H9 (cell line): ENCODE data around the gene BCORL1. TPM values are rescaled to one million over a fixed set of nuclear protein-coding genes. Genes with fewer than 3 reads are reported as not detected.
A peak's percentile ranks its signal among the peaks of the same experiment; 100 is the strongest.

Source experiments
- DNase-seq: peaks from one replicate; pipeline ENCODE4 v3.0.0-alpha.2; 2017
- H2AFZ ChIP-seq: one replicate; pipeline ENCODE4 v1.6.1; 2013; ENCODE audit warnings: mild to moderate bottlenecking, low read length, control low read depth, moderate library complexity
- H2AK5ac ChIP-seq: 2 replicates; pipeline ENCODE4 v1.6.1; 2013; ENCODE audit warnings: low read length, control low read depth, mixed read lengths; ENCODE audit not compliant: insufficient read length
- H2BK120ac ChIP-seq: one replicate; pipeline ENCODE4 v1.6.1; 2013; ENCODE audit warnings: low read depth, mild to moderate bottlenecking, low read length, control low read depth, inconsistent platforms; ENCODE audit not compliant: poor library complexity, severe bottlenecking
- H2BK12ac ChIP-seq: 2 replicates; pipeline ENCODE4 v1.6.1; 2013; ENCODE audit warnings: low read length, control low read depth, mixed read lengths, low read depth; ENCODE audit not compliant: insufficient read length
- H2BK15ac ChIP-seq: 2 replicates; pipeline ENCODE4 v1.6.1; 2013; ENCODE audit warnings: low read depth, low read length, control low read depth
- H2BK20ac ChIP-seq: one replicate; pipeline ENCODE4 v1.6.1; 2013; ENCODE audit warnings: low read depth, mild to moderate bottlenecking, low read length, control low read depth, inconsistent platforms; ENCODE audit not compliant: poor library complexity, severe bottlenecking
- H2BK5ac ChIP-seq: 2 replicates; pipeline ENCODE4 v1.6.1; 2013; ENCODE audit warnings: low read length, control low read depth, mixed read lengths; ENCODE audit not compliant: insufficient read length
- H3K14ac ChIP-seq: 2 replicates; pipeline ENCODE4 v1.6.1; 2013; ENCODE audit warnings: low read length, control low read depth; ENCODE audit not compliant: insufficient read depth
- H3K18ac ChIP-seq: 2 replicates; pipeline ENCODE4 v1.6.1; 2013; ENCODE audit warnings: low read depth, mild to moderate bottlenecking, mixed read lengths, low read length, control low read depth; ENCODE audit not compliant: insufficient read length
- H3K23ac ChIP-seq: 2 replicates; pipeline ENCODE4 v1.6.1; 2013; ENCODE audit warnings: low read length, control low read depth, mixed read lengths, low read depth; ENCODE audit not compliant: insufficient read length
- H3K23me2 ChIP-seq: 2 replicates; pipeline ENCODE4 v1.6.1; 2013; ENCODE audit warnings: low read depth, mild to moderate bottlenecking, mixed read lengths, low read length, control low read depth; ENCODE audit not compliant: insufficient read length, poor library complexity, severe bottlenecking
- H3K27ac ChIP-seq: 2 replicates; pipeline ENCODE4 v1.5.1; 2013; ENCODE audit warnings: low read length, control low read depth, mixed read lengths, low read depth; ENCODE audit not compliant: insufficient read length
- H3K27me3 ChIP-seq: 2 replicates; pipeline ENCODE4 v1.6.1; 2013; ENCODE audit warnings: low read length, control low read depth, inconsistent platforms; ENCODE audit not compliant: insufficient read depth
- H3K4ac ChIP-seq: 2 replicates; pipeline ENCODE4 v1.6.1; 2013; ENCODE audit warnings: low read depth, mild to moderate bottlenecking, control low read depth, inconsistent platforms, low read length, moderate library complexity
- H3K4me1 ChIP-seq: 2 replicates; pipeline ENCODE4 v1.6.1; 2013; ENCODE audit warnings: low read length, control low read depth, inconsistent platforms; ENCODE audit not compliant: insufficient read depth
- H3K4me2 ChIP-seq: 2 replicates; pipeline ENCODE4 v1.6.1; 2013; ENCODE audit warnings: low read length, control low read depth, mixed read lengths; ENCODE audit not compliant: insufficient read length, insufficient read depth
- H3K56ac ChIP-seq: 2 replicates; pipeline ENCODE4 v1.6.1; 2013; ENCODE audit warnings: low read depth, mild to moderate bottlenecking, mixed read lengths, low read length, control low read depth; ENCODE audit not compliant: insufficient read length
- H3K79me1 ChIP-seq: 2 replicates; pipeline ENCODE4 v1.6.1; 2013; ENCODE audit warnings: low read depth, mild to moderate bottlenecking, moderate library complexity, low read length, control low read depth, inconsistent platforms; ENCODE audit not compliant: insufficient read depth, poor library complexity, severe bottlenecking
- H3K79me2 ChIP-seq: 2 replicates; pipeline ENCODE4 v1.6.1; 2013; ENCODE audit warnings: low read length, control low read depth, inconsistent platforms; ENCODE audit not compliant: insufficient read depth
- H3K9ac ChIP-seq: 2 replicates; pipeline ENCODE4 v1.6.1; 2013; ENCODE audit warnings: low read length, control low read depth, mixed read lengths; ENCODE audit not compliant: insufficient read length; ENCODE audit errors: extremely low read depth
- H3K9me3 ChIP-seq: one replicate; pipeline ENCODE4 v1.6.1; 2013; ENCODE audit warnings: low read depth, low read length, inconsistent platforms; ENCODE audit not compliant: control insufficient read depth
- H3T11ph ChIP-seq: one replicate; pipeline ENCODE4 v1.6.1; 2013; ENCODE audit warnings: mild to moderate bottlenecking, low read length, control low read depth, inconsistent platforms
- H4K20me1 ChIP-seq: one replicate; pipeline ENCODE4 v1.6.1; 2013; ENCODE audit not compliant: control insufficient read depth, insufficient read length, insufficient read depth
- H4K5ac ChIP-seq: 2 replicates; pipeline ENCODE4 v1.6.1; 2013; ENCODE audit warnings: low read depth, mild to moderate bottlenecking, mixed read lengths, low read length, control low read depth; ENCODE audit not compliant: insufficient read length
- H4K8ac ChIP-seq: replicated peaks from 2 replicates; pipeline ENCODE4 v1.6.1; 2013; ENCODE audit warnings: low read length, control low read depth, mixed read lengths, low read depth; ENCODE audit not compliant: insufficient read length
- H4K91ac ChIP-seq: 2 replicates; pipeline ENCODE4 v1.6.1; 2013; ENCODE audit warnings: low read depth, mild to moderate bottlenecking, moderate library complexity, mixed read lengths, low read length, control low read depth; ENCODE audit not compliant: insufficient read length
- H3K27ac Mint-ChIP-seq, 3 experiments: 2 replicates in 2 of 3; 3 replicates in 1 of 3; pipeline ENCODE4 v1.8.0; 2020 to 2021; ENCODE audit warnings: mixed read lengths in 3 of 3, mild to moderate bottlenecking in 1 of 3, moderate library complexity in 1 of 3
- H3K27me3 Mint-ChIP-seq: 2 replicates; pipeline ENCODE4 v1.8.0; 2021; ENCODE audit warnings: low read depth, mild to moderate bottlenecking, moderate library complexity, mixed read lengths
- H3K36me3 Mint-ChIP-seq, 3 experiments: 2 replicates in 2 of 3; 3 replicates in 1 of 3; pipeline ENCODE4 v1.8.0; 2020 to 2021; ENCODE audit warnings: low read depth in 3 of 3, mixed read lengths in 3 of 3; ENCODE audit not compliant: insufficient read depth in 1 of 3
- H3K4me1 Mint-ChIP-seq, 2 experiments: 2 replicates each; pipeline ENCODE4 v1.8.0; 2020; ENCODE audit warnings: mixed read lengths in 2 of 2
- H3K4me3 Mint-ChIP-seq, 2 experiments: 2 replicates in 1 of 2; 3 replicates in 1 of 2; pipeline ENCODE4 v1.8.0; 2020 to 2021; ENCODE audit warnings: mild to moderate bottlenecking in 2 of 2, mixed read lengths in 2 of 2, moderate library complexity in 1 of 2
- H3K9me3 Mint-ChIP-seq, 2 experiments: 2 replicates in 1 of 2; 3 replicates in 1 of 2; pipeline ENCODE4 v1.8.0; 2020; ENCODE audit warnings: mild to moderate bottlenecking in 2 of 2, mixed read lengths in 2 of 2, moderate library complexity in 1 of 2
- CTCF ChIP-seq: fragments of 200-600 bp; sonication (generic); conservative IDR thresholded peaks from 3 replicates; pipeline ENCODE4 v1.8.0; 2021; ENCODE audit warnings: antibody characterized with exemption, mild to moderate bottlenecking
- WGBS: extraction: QIAGEN DNeasy Blood & Tissue Kit; methylation state at CpG from one replicate; pipeline ENCODE4 v1.1.7; 2013; ENCODE audit warnings: missing lambda C conversion rate, low lambda C conversion rate, mixed read lengths; ENCODE audit not compliant: insufficient read length; ENCODE audit errors: extremely low coverage; 5-methylcytosine and 5-hydroxymethylcytosine counted together
- total RNA-seq: library from RNA; stranded (reverse); gene quantifications from 2 replicates; pipeline ENCODE4 v1.2.1, GENCODE V29; 2021

BCORL1 gene
- total RNA-seq, 1 experiment from 2014 or later = 6.1 TPM

GRCh38 chrX:130025256-130025655 lies 42.8 kb downstream of the BCORL1 start:
- Histone ChIP-seq H3K56ac (no peak overlapping the region), H2BK20ac (no peak overlapping the region), H2BK15ac (no peak overlapping the region), H2BK5ac (no peak overlapping the region), H4K5ac (no peak overlapping the region), H3T11ph (no peak overlapping the region), H3K4me2 (no peak overlapping the region), H2BK12ac (no peak overlapping the region), H3K18ac (no peak overlapping the region), H3K27ac (no peak overlapping the region), H4K20me1 (no peaks in the 10 kb centered on the region), H3K9ac (no peak overlapping the region), H3K79me2 (no peaks in the 10 kb centered on the region), H3K23ac (no peak overlapping the region), H3K4ac (no peak overlapping the region), H3K79me1 (no peaks in the 10 kb centered on the region), H4K8ac (no peak overlapping the region), H2BK120ac (no peak overlapping the region), H3K9me3 (peaks cover 11% of the 10 kb centered on the region), H3K4me1 (no peaks in the 10 kb centered on the region), H4K91ac (no peak overlapping the region), H2AFZ (no peak overlapping the region), H3K14ac (no peak overlapping the region), H3K23me2 (no peaks in the 10 kb centered on the region), H3K27me3 (no peaks in the 10 kb centered on the region), H2AK5ac (no peak overlapping the region)
- Mint-ChIP-seq H3K9me3 (peaks cover 0 to 78% of the 10 kb centered on the region in 2 experiments; a peak in 3 of 5 replicates), H3K27ac (no peak overlapping the region; a peak in 1 of 7 replicates), H3K27me3 (no peaks in the 10 kb centered on the region; the same call in none of the 2 replicates), H3K36me3 (peaks cover 6 to 48% (median 16%) of the 10 kb centered on the region in 3 experiments; a peak in 6 of 7 replicates), H3K4me3 (no peak overlapping the region), H3K4me1 (peaks cover 4 to 7% of the 10 kb centered on the region in 2 experiments)
- WGBS = no CpG with 5 or more reads among the region's 19 CpGs
- DNase-seq = peak; percentile 74
- peak; percentile 51 for TF ChIP-seq CTCF
